HCT116 (cell line): ENCODE data around the gene ATP6V1G1. TPM values are rescaled to one million over a fixed set of nuclear protein-coding genes. Genes with fewer than 3 reads are reported as not detected.

Experiments used
- ATAC-seq: fragments of 200-7000 bp; cut with Tn5 transposase; 2 replicates; pipeline ENCODE4 v1.9.1; 2020; ENCODE audit warnings: mild to moderate bottlenecking, moderate library complexity
- BruUV-seq: library from RNA; stranded (reverse); fragments of 400-500 nt; replicated peaks from 2 replicates; lab custom pipeline; 2021; lab: Mats Ljungman, UMichigan
- CTCF ChIA-PET: fragments of 300-600 bp; sonication (Branson Sonifier 250); formaldehyde crosslinking; loops from one replicate; lab custom pipeline; 2021; ENCODE audit warnings: antibody characterized with exemption; lab: Charles Lee
- POLR2A ChIA-PET: fragments of 300-600, 350-600 bp; sonication (Branson Sonifier 250); formaldehyde crosslinking; loops from one replicate; lab custom pipeline; 2021; ENCODE audit warnings: antibody characterized with exemption; lab: Charles Lee
- RAD21 ChIA-PET, 2 experiments: fragments of 300-600 bp; sonication (Branson Sonifier 250); formaldehyde crosslinking; loops; one replicate each; lab custom pipeline; 2023; ENCODE audit warnings: low total read pairs in 2 of 2; ENCODE audit not compliant: uncharacterized antibody in 2 of 2, unreplicated experiment in 2 of 2, low non-redundant PET in 1 of 2; lab: Charles Lee
- DNase-seq: peaks from one replicate; pipeline ENCODE4 v3.0.0-alpha.2; 2010; ENCODE audit warnings: low read depth, low spot score
- H2AFZ ChIP-seq: fragments of 200-600 bp; shearing (Covaris generic), sonication (generic); 2 replicates; pipeline ENCODE4 v1.6.1; 2017; ENCODE audit warnings: low read depth, mixed run types, mixed read lengths, antibody characterized with exemption, low read length; ENCODE audit not compliant: poor library complexity, severe bottlenecking
- H3K27ac ChIP-seq: 2 replicates; pipeline ENCODE4 v1.5.1; 2012; ENCODE audit warnings: low read depth, low read length
- H3K27me3 ChIP-seq: fragments of 200-600 bp; sonication (generic); 2 replicates; pipeline ENCODE4 v1.6.1; 2016; ENCODE audit warnings: mixed run types, low read length, mixed read lengths; ENCODE audit not compliant: insufficient read depth
- H3K36me3 ChIP-seq, 2 experiments: fragments of 200-500 bp in 1 of 2; fragments of 200-600 bp in 1 of 2; sonication (Bioruptor generic) in 1 of 2; sonication (generic) in 1 of 2; 2 replicates each; pipeline versions ENCODE4 v1.5.1 to v1.6.1; 2014 to 2016; ENCODE audit warnings: low read length in 2 of 2, inconsistent platforms in 1 of 2, mixed read lengths in 1 of 2, mixed run types in 1 of 2; ENCODE audit not compliant: insufficient read depth in 2 of 2, control insufficient read depth in 1 of 2
- H3K4me1 ChIP-seq, 2 experiments: fragments of 200-600 bp in 1 of 2; sonication (generic) in 1 of 2; 2 replicates each; pipeline versions ENCODE4 v1.5.1 to v1.6.1; 2012 to 2017; ENCODE audit warnings: low read length in 2 of 2, inconsistent platforms in 1 of 2, mild to moderate bottlenecking in 1 of 2, mixed read lengths in 1 of 2, mixed run types in 1 of 2, moderate library complexity in 1 of 2; ENCODE audit not compliant: insufficient read depth in 2 of 2, control insufficient read depth in 1 of 2
- H3K4me2 ChIP-seq: fragments of 200-600 bp; sonication (generic); 2 replicates; pipeline ENCODE4 v1.6.1; 2017; ENCODE audit warnings: mixed run types, low read length, mixed read lengths
- H3K4me3 ChIP-seq, 2 experiments: fragments of 200-600 bp in 1 of 2; sonication (generic) in 1 of 2; replicated peaks in 1 of 2; 2 replicates each; pipeline ENCODE4 v1.5.1; 2011 to 2016; ENCODE audit warnings: low read length in 2 of 2, control low read depth in 1 of 2, low read depth in 1 of 2, mild to moderate bottlenecking in 1 of 2, mixed read lengths in 1 of 2, mixed run types in 1 of 2
- H3K79me2 ChIP-seq: fragments of 200-600 bp; sonication (generic); 2 replicates; pipeline ENCODE4 v1.6.1; 2017; ENCODE audit warnings: mild to moderate bottlenecking, mixed run types, low read length, moderate library complexity, mixed read lengths; ENCODE audit not compliant: insufficient read depth
- H3K9ac ChIP-seq: fragments of 200-600 bp; sonication (generic); 2 replicates; pipeline ENCODE4 v1.6.1; 2016; ENCODE audit warnings: low read length, mixed read lengths
- H3K9me2 ChIP-seq: fragments of 200-600 bp; sonication (generic), shearing (Covaris generic); 2 replicates; pipeline ENCODE4 v1.6.1; 2017; ENCODE audit warnings: mixed run types, mild to moderate bottlenecking, moderate library complexity; ENCODE audit not compliant: insufficient read depth
- H3K9me3 ChIP-seq, 2 experiments: fragments of 200-500 bp in 1 of 2; fragments of 200-600 bp in 1 of 2; sonication (Bioruptor generic) in 1 of 2; sonication (generic) in 1 of 2; 2 replicates each; pipeline ENCODE4 v1.6.1; 2014 to 2017; ENCODE audit warnings: low read length in 2 of 2, mixed read lengths in 2 of 2, inconsistent platforms in 1 of 2, low read depth in 1 of 2, mild to moderate bottlenecking in 1 of 2, mixed run types in 1 of 2, moderate library complexity in 1 of 2; ENCODE audit not compliant: control insufficient read depth in 1 of 2, insufficient read depth in 1 of 2
- H4K20me1 ChIP-seq: fragments of 200-600 bp; sonication (generic), shearing (Covaris generic); 2 replicates; pipeline ENCODE4 v1.6.1; 2017; ENCODE audit warnings: mixed run types, mild to moderate bottlenecking, moderate library complexity; ENCODE audit not compliant: insufficient read depth
- CEBPB ChIP-seq: IDR thresholded peaks from 2 replicates; pipeline ENCODE4 v1.6.1; 2012; ENCODE audit warnings: low read depth
- ELF1 ChIP-seq: IDR thresholded peaks from 2 replicates; pipeline ENCODE4 v1.6.1; 2012; ENCODE audit warnings: low read depth, borderline replicate concordance
- EZH2 ChIP-seq: fragments of 200-600 bp; sonication (generic); IDR thresholded peaks from 2 replicates; pipeline ENCODE4 v1.6.1; 2017; ENCODE audit warnings: antibody characterized with exemption, mixed run types
- FOSL1 ChIP-seq: IDR thresholded peaks from 2 replicates; pipeline ENCODE4 v1.6.1; 2012; ENCODE audit warnings: low read depth
- JUND ChIP-seq: IDR thresholded peaks from 2 replicates; pipeline ENCODE4 v1.6.1; 2012
- RAD21 ChIP-seq: IDR thresholded peaks from 2 replicates; pipeline ENCODE4 v1.6.1; 2012; ENCODE audit warnings: low read depth, mild to moderate bottlenecking
- SP1 ChIP-seq: IDR thresholded peaks from 2 replicates; pipeline ENCODE4 v1.6.1; 2012; ENCODE audit warnings: low read depth
- TCF7L2 ChIP-seq: IDR thresholded peaks from 2 replicates; pipeline ENCODE4 v1.7.0; 2011; ENCODE audit warnings: borderline replicate concordance, inconsistent platforms; ENCODE audit not compliant: insufficient read depth, insufficient read length; ENCODE audit errors: extremely low read depth
- intact Hi-C: fragments of 100-400 bp; cut with micrococcal nuclease; formaldehyde crosslinking; loops from 2 replicates; pipeline ENCODE4 v1.10.0; 2022
- total RNA-seq: library from RNA; stranded (reverse); gene quantifications from one replicate; pipeline ENCODE4 v1.2.1, GENCODE V29; 2021; ENCODE audit not compliant: unreplicated experiment
- TF ChIP-seq, protein P1 (sequence below): IDR thresholded peaks from 2 replicates; pipeline ENCODE4 v1.6.1; 2012
- TF ChIP-seq, protein P2 (sequence below): IDR thresholded peaks from 2 replicates; pipeline ENCODE4 v1.6.1; 2012; ENCODE audit warnings: low read depth
- TF ChIP-seq, protein P3 (sequence below): IDR thresholded peaks from 2 replicates; pipeline ENCODE4 v1.6.1; 2011; ENCODE audit warnings: mild to moderate bottlenecking, low read length, moderate library complexity; ENCODE audit not compliant: insufficient replicate concordance; ENCODE audit errors: extremely low read depth
- TF ChIP-seq, protein P4 (sequence below), 3 experiments: fragments of 200-600 bp in 1 of 3; sonication (generic) in 1 of 3; IDR thresholded peaks in 2 of 3; conservative IDR thresholded peaks in 1 of 3; 2 replicates each; pipeline ENCODE4 v1.5.1; 2012 to 2017; ENCODE audit warnings: low read depth in 2 of 3, low read length in 2 of 3, antibody characterized with exemption in 1 of 3, borderline replicate concordance in 1 of 3, control low read depth in 1 of 3, mild to moderate bottlenecking in 1 of 3, mixed read lengths in 1 of 3, mixed run types in 1 of 3, moderate library complexity in 1 of 3; ENCODE audit not compliant: insufficient read depth in 1 of 3
- TF ChIP-seq, protein P5 (sequence below): IDR thresholded peaks from 2 replicates; pipeline ENCODE4 v1.6.1; 2012

ATP6V1G1 gene
- total RNA-seq, 1 experiment from 2014 or later, result 72.3 TPM

DNA sequence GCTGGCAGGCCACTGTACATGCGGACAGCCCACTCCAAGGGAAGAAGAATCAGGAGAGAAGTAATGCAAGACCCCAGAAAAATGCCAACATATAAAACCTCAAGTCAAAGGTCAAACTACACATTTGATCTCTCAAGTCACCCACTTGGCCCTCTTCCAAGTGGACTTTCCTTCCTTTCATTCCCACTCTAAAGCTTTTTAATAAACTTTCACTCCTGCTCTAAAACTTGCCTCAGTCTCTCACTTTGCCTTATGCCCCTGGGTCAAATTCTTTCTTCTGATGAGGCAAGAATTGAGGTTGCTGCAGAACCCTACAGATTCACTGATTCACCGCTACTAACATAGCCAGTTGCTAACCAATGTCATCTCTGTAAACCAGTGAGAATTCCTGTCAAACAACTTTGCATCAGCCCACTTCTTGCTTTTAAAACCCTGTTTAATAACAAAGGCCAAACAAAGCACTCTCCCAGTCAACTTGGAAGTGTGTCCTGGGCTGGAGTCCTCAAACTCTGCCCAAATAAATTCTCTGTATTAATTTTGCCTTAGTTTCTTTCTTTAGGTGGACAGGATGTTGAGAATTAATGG is 6.9 kb upstream of the ATP6V1G1 start:
- Histone ChIP-seq H3K9me2 (no peaks in the 10 kb centered on the region), H3K4me2 (no peak overlapping the region), H2AFZ (no peak overlapping the region), H4K20me1 (no peaks in the 10 kb centered on the region), H3K27ac (no peak overlapping the region), H3K79me2 (no peaks in the 10 kb centered on the region), H3K4me1 (no peaks in the 10 kb centered on the region), H3K36me3 (no peaks in the 10 kb centered on the region), H3K9ac (no peak overlapping the region), H3K27me3 (no peaks in the 10 kb centered on the region), H3K4me3 (no peak overlapping the region), H3K9me3 (no peaks in the 10 kb centered on the region)
- no peak for ATAC-seq
- TF ChIP-seq CEBPB, result no peak
- no peak for TF ChIP-seq RAD21
- TF ChIP-seq, protein P1, sequence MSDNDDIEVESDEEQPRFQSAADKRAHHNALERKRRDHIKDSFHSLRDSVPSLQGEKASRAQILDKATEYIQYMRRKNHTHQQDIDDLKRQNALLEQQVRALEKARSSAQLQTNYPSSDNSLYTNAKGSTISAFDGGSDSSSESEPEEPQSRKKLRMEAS, result no peak
- no peak for TF ChIP-seq ELF1
- TF ChIP-seq, protein P2, sequence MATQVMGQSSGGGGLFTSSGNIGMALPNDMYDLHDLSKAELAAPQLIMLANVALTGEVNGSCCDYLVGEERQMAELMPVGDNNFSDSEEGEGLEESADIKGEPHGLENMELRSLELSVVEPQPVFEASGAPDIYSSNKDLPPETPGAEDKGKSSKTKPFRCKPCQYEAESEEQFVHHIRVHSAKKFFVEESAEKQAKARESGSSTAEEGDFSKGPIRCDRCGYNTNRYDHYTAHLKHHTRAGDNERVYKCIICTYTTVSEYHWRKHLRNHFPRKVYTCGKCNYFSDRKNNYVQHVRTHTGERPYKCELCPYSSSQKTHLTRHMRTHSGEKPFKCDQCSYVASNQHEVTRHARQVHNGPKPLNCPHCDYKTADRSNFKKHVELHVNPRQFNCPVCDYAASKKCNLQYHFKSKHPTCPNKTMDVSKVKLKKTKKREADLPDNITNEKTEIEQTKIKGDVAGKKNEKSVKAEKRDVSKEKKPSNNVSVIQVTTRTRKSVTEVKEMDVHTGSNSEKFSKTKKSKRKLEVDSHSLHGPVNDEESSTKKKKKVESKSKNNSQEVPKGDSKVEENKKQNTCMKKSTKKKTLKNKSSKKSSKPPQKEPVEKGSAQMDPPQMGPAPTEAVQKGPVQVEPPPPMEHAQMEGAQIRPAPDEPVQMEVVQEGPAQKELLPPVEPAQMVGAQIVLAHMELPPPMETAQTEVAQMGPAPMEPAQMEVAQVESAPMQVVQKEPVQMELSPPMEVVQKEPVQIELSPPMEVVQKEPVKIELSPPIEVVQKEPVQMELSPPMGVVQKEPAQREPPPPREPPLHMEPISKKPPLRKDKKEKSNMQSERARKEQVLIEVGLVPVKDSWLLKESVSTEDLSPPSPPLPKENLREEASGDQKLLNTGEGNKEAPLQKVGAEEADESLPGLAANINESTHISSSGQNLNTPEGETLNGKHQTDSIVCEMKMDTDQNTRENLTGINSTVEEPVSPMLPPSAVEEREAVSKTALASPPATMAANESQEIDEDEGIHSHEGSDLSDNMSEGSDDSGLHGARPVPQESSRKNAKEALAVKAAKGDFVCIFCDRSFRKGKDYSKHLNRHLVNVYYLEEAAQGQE, result no peak
- TF ChIP-seq, protein P3, sequence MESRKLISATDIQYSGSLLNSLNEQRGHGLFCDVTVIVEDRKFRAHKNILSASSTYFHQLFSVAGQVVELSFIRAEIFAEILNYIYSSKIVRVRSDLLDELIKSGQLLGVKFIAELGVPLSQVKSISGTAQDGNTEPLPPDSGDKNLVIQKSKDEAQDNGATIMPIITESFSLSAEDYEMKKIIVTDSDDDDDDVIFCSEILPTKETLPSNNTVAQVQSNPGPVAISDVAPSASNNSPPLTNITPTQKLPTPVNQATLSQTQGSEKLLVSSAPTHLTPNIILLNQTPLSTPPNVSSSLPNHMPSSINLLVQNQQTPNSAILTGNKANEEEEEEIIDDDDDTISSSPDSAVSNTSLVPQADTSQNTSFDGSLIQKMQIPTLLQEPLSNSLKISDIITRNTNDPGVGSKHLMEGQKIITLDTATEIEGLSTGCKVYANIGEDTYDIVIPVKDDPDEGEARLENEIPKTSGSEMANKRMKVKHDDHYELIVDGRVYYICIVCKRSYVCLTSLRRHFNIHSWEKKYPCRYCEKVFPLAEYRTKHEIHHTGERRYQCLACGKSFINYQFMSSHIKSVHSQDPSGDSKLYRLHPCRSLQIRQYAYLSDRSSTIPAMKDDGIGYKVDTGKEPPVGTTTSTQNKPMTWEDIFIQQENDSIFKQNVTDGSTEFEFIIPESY, result no peak
- no peak for TF ChIP-seq EZH2
- TF ChIP-seq, protein P4, sequence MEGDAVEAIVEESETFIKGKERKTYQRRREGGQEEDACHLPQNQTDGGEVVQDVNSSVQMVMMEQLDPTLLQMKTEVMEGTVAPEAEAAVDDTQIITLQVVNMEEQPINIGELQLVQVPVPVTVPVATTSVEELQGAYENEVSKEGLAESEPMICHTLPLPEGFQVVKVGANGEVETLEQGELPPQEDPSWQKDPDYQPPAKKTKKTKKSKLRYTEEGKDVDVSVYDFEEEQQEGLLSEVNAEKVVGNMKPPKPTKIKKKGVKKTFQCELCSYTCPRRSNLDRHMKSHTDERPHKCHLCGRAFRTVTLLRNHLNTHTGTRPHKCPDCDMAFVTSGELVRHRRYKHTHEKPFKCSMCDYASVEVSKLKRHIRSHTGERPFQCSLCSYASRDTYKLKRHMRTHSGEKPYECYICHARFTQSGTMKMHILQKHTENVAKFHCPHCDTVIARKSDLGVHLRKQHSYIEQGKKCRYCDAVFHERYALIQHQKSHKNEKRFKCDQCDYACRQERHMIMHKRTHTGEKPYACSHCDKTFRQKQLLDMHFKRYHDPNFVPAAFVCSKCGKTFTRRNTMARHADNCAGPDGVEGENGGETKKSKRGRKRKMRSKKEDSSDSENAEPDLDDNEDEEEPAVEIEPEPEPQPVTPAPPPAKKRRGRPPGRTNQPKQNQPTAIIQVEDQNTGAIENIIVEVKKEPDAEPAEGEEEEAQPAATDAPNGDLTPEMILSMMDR (IDR thresholded peaks at IDR 0.05 in 2 of 3, conservative IDR thresholded peaks at IDR 0.05 in 1 of 3; ENCODE audit: borderline replicate concordance in 1 of 3, insufficient read depth in 1 of 3, low read depth in 2 of 3, low read length in 2 of 3), result no peak
- TF ChIP-seq TCF7L2, result no peak
- TF ChIP-seq FOSL1, result no peak
- no peak for TF ChIP-seq SP1
- TF ChIP-seq, protein P5, sequence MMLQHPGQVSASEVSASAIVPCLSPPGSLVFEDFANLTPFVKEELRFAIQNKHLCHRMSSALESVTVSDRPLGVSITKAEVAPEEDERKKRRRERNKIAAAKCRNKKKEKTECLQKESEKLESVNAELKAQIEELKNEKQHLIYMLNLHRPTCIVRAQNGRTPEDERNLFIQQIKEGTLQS, result no peak
- no peak for TF ChIP-seq JUND
- ChIA-PET POLR2A (no interaction called here), RAD21 (no interaction called here), CTCF (no interaction called here)
- intact Hi-C loops, result no loop called here
- no peak for DNase-seq
- BruUV-seq, result no TSS peak
